RWPE2 (cell line): ENCODE data around the gene ZNF629.
A peak's percentile ranks its signal among the peaks of the same experiment; 100 is the strongest.

Experiments used
- ATAC-seq: fragments of 200-7000 bp; cut with Tn5 transposase; 3 replicates; pipeline ENCODE4 v1.9.1; 2021; ENCODE audit warnings: low read depth
- DNase-seq: peaks from one replicate; pipeline ENCODE4 v3.0.0-alpha.2; 2020; ENCODE audit warnings: low spot score
- H3K27ac ChIP-seq: fragments of 450-650 bp; 2 replicates; pipeline ENCODE4 v1.5.1; 2017; ENCODE audit warnings: mild to moderate bottlenecking; ENCODE audit not compliant: poor library complexity, severe bottlenecking
- H3K27me3 ChIP-seq: fragments of 250-450 bp; sonication (Bioruptor Pico); 2 replicates; pipeline ENCODE4 v1.5.1; 2021; ENCODE audit warnings: mild to moderate bottlenecking, moderate library complexity; ENCODE audit not compliant: insufficient read depth, poor library complexity, severe bottlenecking
- H3K36me3 ChIP-seq: fragments of 250-450 bp; sonication (Bioruptor Pico); 2 replicates; pipeline ENCODE4 v1.5.1; 2020; ENCODE audit warnings: low read depth, mild to moderate bottlenecking, moderate library complexity
- H3K4me1 ChIP-seq: fragments of 250-450 bp; sonication (Bioruptor Pico); 2 replicates; pipeline ENCODE4 v1.5.1; 2021; ENCODE audit warnings: mild to moderate bottlenecking, moderate library complexity; ENCODE audit not compliant: insufficient read depth, poor library complexity, severe bottlenecking
- H3K4me3 ChIP-seq: fragments of 250-450 bp; sonication (Bioruptor Pico); 2 replicates; pipeline ENCODE4 v1.5.1; 2021; ENCODE audit warnings: mild to moderate bottlenecking, moderate library complexity; ENCODE audit not compliant: severe bottlenecking
- H3K9me3 ChIP-seq: fragments of 250-450 bp; sonication (Bioruptor Pico); 2 replicates; pipeline ENCODE4 v1.5.1; 2021; ENCODE audit warnings: mild to moderate bottlenecking, moderate library complexity; ENCODE audit not compliant: severe bottlenecking
- CTCF ChIP-seq: fragments of 450-650 bp; IDR thresholded peaks from one replicate; pipeline ENCODE4 v1.5.1; 2017; ENCODE audit warnings: mild to moderate bottlenecking, moderate library complexity; ENCODE audit not compliant: poor library complexity, severe bottlenecking

ZNF629 gene

GRCh38 chr16:30737794-30738648, 49.0 kb downstream of the ZNF629 start:
- H3K27ac ChIP-seq = no peak overlapping the region
- H3K36me3 ChIP-seq = peaks cover 68% of the 10 kb centered on the region
- TF ChIP-seq CTCF = no peak
- no peaks in the 10 kb centered on the region for H3K27me3 ChIP-seq
- no peak overlapping the region for H3K4me3 ChIP-seq
- DNase-seq (no peak), ATAC-seq (no peak)
- peaks cover 16% of the 10 kb centered on the region for H3K4me1 ChIP-seq
- no peaks in the 10 kb centered on the region for H3K9me3 ChIP-seq

GRCh38 chr16:30736995-30737793, 49.8 kb downstream of the ZNF629 start:
- H3K36me3 ChIP-seq = peaks cover 67% of the 10 kb centered on the region
- no peak overlapping the region for H3K27ac ChIP-seq

GRCh38 chr16:30731411-30731810, 55.6 kb downstream of the ZNF629 start:
- peaks cover 96% of the 10 kb centered on the region for H3K36me3 ChIP-seq
- no peaks in the 10 kb centered on the region for H3K4me1 ChIP-seq
- no peak overlapping the region for H3K4me3 ChIP-seq
- H3K27me3 ChIP-seq = no peaks in the 10 kb centered on the region
- no peaks in the 10 kb centered on the region for H3K9me3 ChIP-seq
- TF ChIP-seq CTCF = no peak
- no peak overlapping the region for H3K27ac ChIP-seq
- DNase-seq (no peak), ATAC-seq (peak; percentile 49)

More at GRCh38 chr16:30736995-30737793, 49.8 kb downstream of the ZNF629 start:
- Histone ChIP-seq H3K4me3 (no peak overlapping the region), H3K4me1 (peaks cover 14% of the 10 kb centered on the region), H3K9me3 (no peaks in the 10 kb centered on the region), H3K27me3 (no peaks in the 10 kb centered on the region)
- no peak for TF ChIP-seq CTCF
- DNase-seq (no peak), ATAC-seq (no peak)

GRCh38 chr16:30728899-30729672, 57.9 kb downstream of the ZNF629 start:
- H3K27ac ChIP-seq = no peak overlapping the region
- H3K36me3 ChIP-seq = peaks cover 99% of the 10 kb centered on the region
- no peak for TF ChIP-seq CTCF
- DNase-seq (no peak), ATAC-seq (no peak)
- no peak overlapping the region for H3K4me3 ChIP-seq
- no peaks in the 10 kb centered on the region for H3K27me3 ChIP-seq
- H3K9me3 ChIP-seq = no peaks in the 10 kb centered on the region
- no peaks in the 10 kb centered on the region for H3K4me1 ChIP-seq
